H1 (cell line): ENCODE measurements around the gene NCOA1. TPM values are rescaled to one million over a fixed set of nuclear protein-coding genes. Genes with fewer than 3 reads are reported as not detected.

Source experiments
- CTCF ChIA-PET: fragments of 300-600 bp; sonication (Branson Sonifier 250); formaldehyde crosslinking; loops from one replicate; lab custom pipeline; 2021; ENCODE audit not compliant: partially characterized antibody; lab: Charles Lee
- POLR2A ChIA-PET: fragments of 300-600 bp; sonication (Branson Sonifier 250); formaldehyde crosslinking; loops from one replicate; lab custom pipeline; 2021; ENCODE audit warnings: inconsistent platforms; ENCODE audit not compliant: partially characterized antibody; lab: Charles Lee
- DNase-seq, 2 experiments: peaks; one replicate each; pipeline versions ENCODE4 v3.0.0 to v3.0.0-alpha.2; 2010 to 2022; ENCODE audit warnings: low spot score in 2 of 2, low read depth in 1 of 2, mixed read lengths in 1 of 2
- FAIRE-seq: peaks from 2 replicates; lab custom pipeline; 2011; peaks lifted over from hg19 to GRCh38; lab: Jason Lieb, UNC
- H2AFZ ChIP-seq: 2 replicates; pipeline ENCODE4 v1.8.1; 2012; ENCODE audit warnings: low read length, inconsistent platforms
- H2AK5ac ChIP-seq: 2 replicates; pipeline ENCODE4 v1.6.1; 2013; ENCODE audit warnings: low read depth, low read length
- H2BK120ac ChIP-seq: replicated peaks from 2 replicates; pipeline ENCODE3; 2013; ENCODE audit warnings: low read depth, low read length, inconsistent platforms
- H2BK12ac ChIP-seq: 2 replicates; pipeline ENCODE4 v1.6.1; 2013; ENCODE audit warnings: low read depth, low read length
- H2BK15ac ChIP-seq: 2 replicates; pipeline ENCODE4 v1.6.1; 2013; ENCODE audit warnings: low read length
- H2BK20ac ChIP-seq: 2 replicates; pipeline ENCODE4 v1.6.1; 2013; ENCODE audit warnings: low read length
- H2BK5ac ChIP-seq: 2 replicates; pipeline ENCODE4 v1.6.1; 2013; ENCODE audit warnings: low read depth, low read length
- H3K14ac ChIP-seq: 2 replicates; pipeline ENCODE4 v1.6.1; 2013; ENCODE audit warnings: inconsistent platforms; ENCODE audit not compliant: insufficient read length
- H3K18ac ChIP-seq: 2 replicates; pipeline ENCODE4 v1.6.1; 2013; ENCODE audit warnings: low read length; ENCODE audit errors: extremely low read depth
- H3K23ac ChIP-seq: 2 replicates; pipeline ENCODE4 v1.6.1; 2013; ENCODE audit warnings: inconsistent platforms; ENCODE audit not compliant: insufficient read length
- H3K23me2 ChIP-seq: 2 replicates; pipeline ENCODE4 v1.6.1; 2013; ENCODE audit warnings: low read depth, low read length
- H3K27ac ChIP-seq: 2 replicates; pipeline ENCODE4 v1.6.1; 2011; ENCODE audit warnings: low read depth, low read length, inconsistent platforms
- H3K27me3 ChIP-seq, 4 experiments: replicated peaks in 1 of 4; 1 replicate in 1 of 4; 2 replicates in 3 of 4; pipeline versions ENCODE4 v1.6.1 to v1.8.1; 2011 to 2013; ENCODE audit warnings: low read length in 3 of 4, mild to moderate bottlenecking in 3 of 4, inconsistent platforms in 2 of 4, mixed read lengths in 2 of 4, moderate library complexity in 1 of 4; ENCODE audit not compliant: control insufficient read depth in 3 of 4, insufficient read depth in 3 of 4; ENCODE audit errors: extremely low read depth in 1 of 4
- H3K36me3 ChIP-seq, 4 experiments: 2 replicates each; pipeline versions ENCODE4 v1.6.1 to v1.8.1; 2011 to 2013; ENCODE audit warnings: mild to moderate bottlenecking in 4 of 4, low read length in 3 of 4, moderate library complexity in 2 of 4, control low read depth in 1 of 4, inconsistent platforms in 1 of 4; ENCODE audit not compliant: insufficient read depth in 4 of 4, control insufficient read depth in 2 of 4
- H3K4ac ChIP-seq: replicated peaks from 2 replicates; pipeline ENCODE3; 2013; ENCODE audit warnings: low read length, low read depth, mixed read lengths, inconsistent platforms; ENCODE audit not compliant: insufficient read length
- H3K4me1 ChIP-seq, 4 experiments: replicated peaks in 1 of 4; 1 replicate in 1 of 4; 2 replicates in 3 of 4; pipeline versions ENCODE4 v1.6.1 to v1.8.1; 2011 to 2013; ENCODE audit warnings: low read length in 3 of 4, inconsistent platforms in 2 of 4, mixed read lengths in 1 of 4; ENCODE audit not compliant: insufficient read depth in 4 of 4, control insufficient read depth in 3 of 4
- H3K4me2 ChIP-seq, 2 experiments: 2 replicates each; pipeline versions ENCODE4 v1.6.1 to v1.8.1; 2011 to 2013; ENCODE audit warnings: low read depth in 2 of 2, low read length in 2 of 2, control low read depth in 1 of 2, inconsistent platforms in 1 of 2, mild to moderate bottlenecking in 1 of 2; ENCODE audit not compliant: insufficient read depth in 1 of 2
- H3K4me3 ChIP-seq, 4 experiments: fragments of 200-600, 300-600 bp in 1 of 4; sonication (generic), shearing (Covaris generic), sonication (Bioruptor Twin) in 1 of 4; 2 replicates each; pipeline versions ENCODE4 v1.5.1 to v1.8.1; 2011 to 2016; ENCODE audit warnings: low read length in 4 of 4, low read depth in 3 of 4, control low read depth in 2 of 4, inconsistent platforms in 2 of 4, mild to moderate bottlenecking in 2 of 4, mixed read lengths in 1 of 4, moderate library complexity in 1 of 4; ENCODE audit not compliant: insufficient read depth in 2 of 4; ENCODE audit errors: extremely low read depth in 1 of 4
- H3K56ac ChIP-seq: replicated peaks from 2 replicates; pipeline ENCODE3; 2013; ENCODE audit warnings: low read depth, mild to moderate bottlenecking, mixed read lengths, low read length, inconsistent platforms; ENCODE audit not compliant: insufficient read length
- H3K79me1 ChIP-seq: 2 replicates; pipeline ENCODE4 v1.6.1; 2013; ENCODE audit warnings: low read depth, low read length, control low read depth
- H3K79me2 ChIP-seq, 2 experiments: 2 replicates each; pipeline versions ENCODE4 v1.6.1 to v1.8.1; 2012 to 2013; ENCODE audit warnings: low read length in 2 of 2, mild to moderate bottlenecking in 2 of 2, inconsistent platforms in 1 of 2; ENCODE audit not compliant: insufficient read depth in 2 of 2, control insufficient read depth in 1 of 2
- H3K9ac ChIP-seq, 4 experiments: replicated peaks in 1 of 4; 1 replicate in 1 of 4; 2 replicates in 3 of 4; pipeline versions ENCODE4 v1.6.1 to v1.8.1; 2011 to 2013; ENCODE audit warnings: low read depth in 3 of 4, low read length in 3 of 4, control low read depth in 2 of 4, mild to moderate bottlenecking in 2 of 4, moderate library complexity in 2 of 4, inconsistent platforms in 1 of 4; ENCODE audit errors: extremely low read depth in 1 of 4
- H3K9me3 ChIP-seq, 2 experiments: 2 replicates each; pipeline versions ENCODE4 v1.6.1 to v1.8.1; 2012 to 2013; ENCODE audit warnings: mild to moderate bottlenecking in 2 of 2, moderate library complexity in 2 of 2, control low read depth in 1 of 2, inconsistent platforms in 1 of 2, low read depth in 1 of 2, low read length in 1 of 2, mixed read lengths in 1 of 2; ENCODE audit not compliant: insufficient read depth in 2 of 2
- H4K20me1 ChIP-seq, 2 experiments: replicated peaks in 1 of 2; 2 replicates each; pipeline versions ENCODE3 to v1.8.1; 2011 to 2013; ENCODE audit warnings: inconsistent platforms in 2 of 2, low read length in 2 of 2, mild to moderate bottlenecking in 1 of 2; ENCODE audit not compliant: insufficient read depth in 2 of 2, control insufficient read depth in 1 of 2
- H4K5ac ChIP-seq: 2 replicates; pipeline ENCODE4 v1.6.1; 2013; ENCODE audit warnings: low read length, low read depth, mixed read lengths, inconsistent platforms; ENCODE audit not compliant: insufficient read length
- H4K8ac ChIP-seq: 2 replicates; pipeline ENCODE4 v1.8.0; 2013; ENCODE audit warnings: mild to moderate bottlenecking, moderate library complexity, low read length, inconsistent platforms; ENCODE audit not compliant: insufficient read depth; ENCODE audit errors: extremely low read depth
- H4K91ac ChIP-seq: replicated peaks from 2 replicates; pipeline ENCODE3; 2013; ENCODE audit warnings: low read length, mixed read lengths, inconsistent platforms; ENCODE audit not compliant: insufficient read length
- GTF2F1 ChIP-seq: IDR thresholded peaks from 2 replicates; pipeline ENCODE4 v1.6.1; 2012; ENCODE audit warnings: low read depth, low read length, improper control_type of control experiment, borderline replicate concordance
- KDM4A ChIP-seq: IDR thresholded peaks from one replicate; pipeline ENCODE4 v1.7.1; 2012; ENCODE audit warnings: low read depth, mild to moderate bottlenecking, moderate library complexity, low read length, inconsistent platforms; ENCODE audit not compliant: severe bottlenecking
- NRF1 ChIP-seq: IDR thresholded peaks from 2 replicates; pipeline ENCODE4 v1.6.1; 2011; ENCODE audit warnings: mild to moderate bottlenecking, low read depth, low read length, improper control_type of control experiment
- SIRT6 ChIP-seq: IDR thresholded peaks from one replicate; pipeline ENCODE4 v1.7.1; 2012; ENCODE audit warnings: low read length, inconsistent platforms
- SP2 ChIP-seq: IDR thresholded peaks from 2 replicates; pipeline ENCODE4 v1.6.1; 2012; ENCODE audit warnings: mild to moderate bottlenecking, low read length, inconsistent platforms
- WGBS, 2 experiments: shearing (Covaris generic) in 1 of 2; methylation state at CpG; one replicate each; pipeline versions ENCODE4 v1.1.6 to v1.1.7; 2013 to 2015; ENCODE audit warnings: low lambda C conversion rate in 2 of 2, mixed read lengths in 2 of 2, inconsistent platforms in 1 of 2, low coverage in 1 of 2, missing lambda C conversion rate in 1 of 2; ENCODE audit not compliant: insufficient replicate concordance in 2 of 2, insufficient coverage in 1 of 2, insufficient read length in 1 of 2; ENCODE audit errors: extremely low coverage in 1 of 2, missing lambda C conversion rate in 1 of 2; 5-methylcytosine and 5-hydroxymethylcytosine counted together
- polyA plus RNA-seq, 7 experiments: library from polyadenylated mRNA; depleted of rRNA in 3 of 7; stranded (reverse) in 5 of 7; unstranded in 2 of 7; fragments of >200 nt in 5 of 7; fragments of 200-250 nt in 2 of 7; gene quantifications; 1 replicate in 5 of 7; 2 replicates in 1 of 7; 4 replicates in 1 of 7; pipeline versions ENCODE4 v1.2.1 to v1.2.3, GENCODE V29; 2011 to 2013; ENCODE audit warnings: missing spikeins in 2 of 7, mixed read lengths in 2 of 7
- total RNA-seq: library from RNA; stranded (reverse); fragmentation: NEBNext Ultra II Directional; extraction: Animal tissue kit (Norgen Biotek cat#: 25700); gene quantifications from 2 replicates; pipeline ENCODE4 v1.2.1, GENCODE V29; 2021

Gene NCOA1
- total and polyA plus RNA-seq, 2 of the 8 experiments (the other 6 are each of a cell fraction or from before 2014, with no cell fraction given), result 12.8 to 17.9 TPM

GRCh38 chr2:24771061-24771460 is 280.0 kb downstream of the NCOA1 start:
- no peak overlapping the region for H2AFZ ChIP-seq
- no peak overlapping the region for H3K14ac ChIP-seq
- H3K36me3 ChIP-seq, result no peaks in the 10 kb centered on the region
- POLR2A ChIA-PET, result interaction anchor here (0.6 kb wide), 2 partner anchors 9 to 89 kb away, joined by 3 to 4 read pairs; no protein-coding TSS in a partner anchor
- no peaks in the 10 kb centered on the region for H3K9me3 ChIP-seq
- no peak overlapping the region for H3K4ac ChIP-seq
- no peak for TF ChIP-seq GTF2F1
- no peak for TF ChIP-seq KDM4A
- no peak for TF ChIP-seq NRF1
- no peak for TF ChIP-seq SIRT6
- no peak for TF ChIP-seq SP2
- no peak overlapping the region for H3K4me3 ChIP-seq
- DNase-seq, result no peak
- H2AK5ac ChIP-seq, result no peak overlapping the region
- no peak overlapping the region for H4K8ac ChIP-seq
- peaks cover 0 to 3% (median 0%) of the 10 kb centered on the region in 4 experiments; a peak in 4 of 7 replicates for H3K4me1 ChIP-seq
- H4K5ac ChIP-seq, result no peak overlapping the region
- no peak overlapping the region for H2BK15ac ChIP-seq
- H3K27ac ChIP-seq, result no peak overlapping the region
- no peak overlapping the region for H3K9ac ChIP-seq
- no peak overlapping the region for H3K56ac ChIP-seq
- H2BK5ac ChIP-seq, result no peak overlapping the region
- CTCF ChIA-PET, result no interaction called here
- peak; percentile 48 for FAIRE-seq
- no peak overlapping the region for H3K23ac ChIP-seq
- no peaks in the 10 kb centered on the region for H3K79me2 ChIP-seq
- H3K23me2 ChIP-seq, result no peaks in the 10 kb centered on the region; the same call in 1 of the 2 replicates
- H4K20me1 ChIP-seq, result no peaks in the 10 kb centered on the region
- no peaks in the 10 kb centered on the region for H3K79me1 ChIP-seq
- H2BK120ac ChIP-seq, result no peak overlapping the region
- H3K4me2 ChIP-seq, result no peak overlapping the region
- H2BK12ac ChIP-seq, result no peak overlapping the region
- no peak overlapping the region for H3K18ac ChIP-seq
- H3K27me3 ChIP-seq, result no peaks in the 10 kb centered on the region
- H2BK20ac ChIP-seq, result no peak overlapping the region
- WGBS, 2 experiments, result 92% methylated on average over 5 of the region's 5 CpGs; no CpG with 5 or more reads in 1 of the 2 experiments
- no peak overlapping the region for H4K91ac ChIP-seq
